Dedifferentiated amniotic fluid mesenchymal stem cell (primary cell): ENCODE measurements around the gene ZBTB5.
"Not testable (repeated sequence)": the region's sequence is repeated elsewhere in the genome, so short reads cannot be mapped to it uniquely, and the experiment has no call there.

ENCODE experiments used
- DNase-seq: peaks from one replicate; pipeline ENCODE4 v3.0.0-alpha.2; 2016; ENCODE audit errors: extremely low spot score

The ZBTB5 gene

DNA sequence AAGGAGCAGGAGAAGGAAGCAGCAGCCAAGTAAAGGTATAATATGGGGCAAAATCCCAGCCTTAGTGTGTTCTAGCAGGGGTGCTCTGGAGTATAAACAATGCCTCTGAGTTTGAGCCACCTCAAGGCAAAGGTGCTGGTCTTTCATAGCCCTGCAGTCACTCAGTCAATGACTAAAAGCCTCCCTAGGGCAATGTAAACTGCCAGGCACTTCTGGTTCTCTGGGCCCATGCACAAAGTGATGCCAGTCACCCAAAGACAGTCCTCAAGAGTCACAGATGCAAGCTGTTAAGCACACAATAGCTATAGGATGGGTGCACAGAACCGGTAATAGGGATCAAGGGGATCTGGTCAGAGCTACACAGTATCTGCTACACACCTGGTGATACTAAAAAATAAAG, 12.6 kb downstream of the ZBTB5 start:
- no peak for DNase-seq

DNA sequence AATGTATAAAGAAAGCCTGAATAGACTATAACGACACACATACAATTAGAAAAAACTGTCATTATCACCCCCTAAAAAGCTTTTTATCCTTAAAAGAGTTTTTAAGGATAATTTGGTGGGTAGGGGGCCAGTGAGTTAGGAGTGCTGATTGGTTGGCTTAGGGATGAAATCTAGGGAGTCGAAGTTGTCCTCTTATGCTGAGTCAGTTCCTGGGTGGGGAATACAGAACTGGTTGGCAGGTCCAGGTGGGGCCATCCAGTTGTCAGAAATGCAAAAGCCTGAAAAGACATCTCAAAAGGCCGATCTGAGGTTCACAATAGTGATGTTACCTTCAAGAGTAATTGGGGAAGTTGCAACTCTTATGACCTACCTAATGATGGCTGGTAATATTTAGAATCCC, 13.6 kb downstream of the ZBTB5 start:
- DNase-seq, result no peak

DNA sequence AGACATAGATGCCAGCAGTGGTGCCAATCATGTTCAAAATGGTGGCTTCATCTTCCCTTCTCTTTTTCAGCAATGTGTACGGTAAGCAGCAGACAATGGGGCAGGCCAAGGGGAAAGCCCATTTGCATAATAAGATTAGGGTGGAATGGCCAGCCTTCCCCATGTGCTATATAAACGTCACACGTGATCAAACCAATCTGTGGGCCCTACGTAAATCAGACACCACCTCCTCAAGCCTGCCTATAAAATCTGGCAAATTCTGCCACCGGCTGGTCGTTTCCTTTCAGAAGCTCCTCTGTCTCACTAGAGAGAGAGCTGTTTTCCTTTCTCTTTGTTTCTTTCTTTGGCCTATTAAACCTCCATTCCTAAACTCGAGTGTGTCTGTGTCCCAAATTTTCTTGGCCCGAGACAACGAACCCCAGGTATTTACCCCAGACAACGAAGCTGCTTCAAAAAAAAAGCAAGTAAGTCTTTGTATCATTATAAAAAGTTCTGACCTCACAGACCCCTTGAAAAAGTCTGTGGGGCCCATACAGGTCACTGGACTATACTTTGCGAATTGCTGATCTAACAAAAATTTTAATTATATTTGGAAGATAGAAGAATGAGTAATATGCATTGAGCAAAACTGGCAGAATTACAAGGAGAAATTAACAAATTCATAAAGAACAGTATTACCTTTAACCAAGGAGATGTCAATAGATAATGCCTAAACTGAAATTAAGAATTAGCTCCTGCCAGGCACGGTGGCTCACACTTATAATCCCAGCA, 15.2 kb downstream of the ZBTB5 start:
- DNase-seq, result no peak

DNA sequence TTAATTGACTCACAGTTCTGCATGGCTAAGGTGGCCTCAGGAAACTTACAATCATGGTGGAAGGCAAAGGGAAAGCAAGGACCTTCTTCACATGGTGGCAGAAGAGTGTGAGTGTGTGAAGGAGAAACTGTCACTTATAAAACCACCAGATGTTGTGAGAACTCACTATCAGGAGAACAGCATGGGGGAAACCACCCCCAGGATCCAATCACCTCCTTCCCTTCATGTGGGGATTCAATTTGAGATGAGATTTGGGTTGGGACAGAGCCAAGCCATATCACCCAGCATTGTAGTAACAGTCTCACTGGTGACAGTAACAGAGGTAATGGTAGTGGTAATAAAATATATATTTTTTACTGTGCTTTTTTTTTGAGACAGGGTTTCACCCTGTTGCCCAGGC, 18.1 kb downstream of the ZBTB5 start:
- no peak for DNase-seq

DNA sequence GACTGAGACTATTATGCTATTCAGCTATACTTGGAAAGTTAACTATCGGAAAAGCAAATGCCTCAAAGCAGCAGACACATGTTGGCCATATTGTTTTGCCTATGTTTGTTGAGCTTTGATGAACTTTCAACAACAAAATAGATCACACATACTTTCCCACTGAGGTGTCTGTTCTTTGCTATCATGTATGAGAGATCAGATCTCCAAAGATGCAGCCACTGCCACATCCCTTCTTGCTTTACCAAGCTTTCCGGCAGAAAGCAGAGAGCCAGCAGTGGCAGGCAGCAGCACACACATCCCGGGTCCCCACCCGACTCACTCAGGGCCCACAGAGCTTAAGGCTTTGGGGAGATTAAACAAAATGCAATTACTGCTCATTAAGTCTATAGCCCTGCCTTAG, 18.8 kb downstream of the ZBTB5 start:
- no peak for DNase-seq

DNA sequence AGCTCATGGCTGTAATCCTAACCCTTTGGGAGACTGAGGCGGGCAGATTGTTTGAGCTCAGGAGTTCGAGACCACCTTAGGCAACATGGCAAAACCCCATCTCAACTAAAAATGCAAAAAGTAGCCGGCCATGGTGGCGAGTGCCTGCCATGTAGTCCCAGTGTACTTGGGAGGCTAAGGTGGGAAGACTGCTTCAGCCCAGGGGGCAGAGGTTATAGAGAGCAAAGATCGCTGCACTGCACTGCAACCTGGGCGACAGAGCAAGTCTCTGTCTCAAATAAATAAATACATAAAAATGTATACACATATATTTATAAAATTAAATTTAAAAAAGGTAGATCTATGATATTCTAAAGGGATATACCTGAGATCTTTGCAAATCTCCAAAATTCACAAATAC, 19.4 kb downstream of the ZBTB5 start:
- no peak for DNase-seq

DNA sequence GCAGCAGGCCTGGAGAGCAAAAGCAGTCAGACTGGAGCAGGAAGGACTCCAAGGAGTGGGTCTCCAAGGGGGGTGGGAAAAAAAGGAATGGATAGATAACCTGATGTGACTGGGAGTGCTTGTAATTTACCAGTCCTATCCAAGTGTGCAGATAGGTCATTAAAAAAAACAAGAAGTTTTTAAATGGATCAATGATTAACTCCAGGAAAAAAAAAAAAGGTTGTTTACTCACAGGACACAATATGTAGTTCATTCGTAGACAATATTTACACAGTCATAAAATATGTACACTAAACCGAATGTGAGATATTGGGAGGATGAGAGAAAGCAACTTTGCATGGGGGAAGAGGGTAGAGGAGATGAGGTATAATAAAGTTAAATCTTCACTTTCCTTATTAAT, 20.4 kb downstream of the ZBTB5 start:
- no peak for DNase-seq

DNA sequence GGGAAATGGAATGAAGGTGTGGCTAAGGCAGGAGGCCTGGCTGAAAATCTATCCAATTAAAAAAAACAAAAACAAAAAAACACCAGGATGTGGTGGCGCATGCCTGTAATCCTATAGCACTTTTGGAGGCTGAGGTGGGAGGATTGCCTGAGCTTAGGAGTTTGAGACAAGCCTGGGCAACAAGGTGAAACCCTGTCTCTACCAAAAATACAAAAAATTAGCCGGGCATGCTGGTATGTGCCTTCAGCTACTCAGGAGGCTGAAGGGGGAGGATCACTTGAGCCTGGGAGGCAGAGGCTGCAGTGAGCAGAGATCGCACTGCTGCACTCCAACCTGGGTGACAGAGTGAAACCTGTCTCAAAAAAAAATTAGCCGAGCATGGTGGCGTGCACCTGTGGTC, 21.7 kb downstream of the ZBTB5 start:
- no peak for DNase-seq

DNA sequence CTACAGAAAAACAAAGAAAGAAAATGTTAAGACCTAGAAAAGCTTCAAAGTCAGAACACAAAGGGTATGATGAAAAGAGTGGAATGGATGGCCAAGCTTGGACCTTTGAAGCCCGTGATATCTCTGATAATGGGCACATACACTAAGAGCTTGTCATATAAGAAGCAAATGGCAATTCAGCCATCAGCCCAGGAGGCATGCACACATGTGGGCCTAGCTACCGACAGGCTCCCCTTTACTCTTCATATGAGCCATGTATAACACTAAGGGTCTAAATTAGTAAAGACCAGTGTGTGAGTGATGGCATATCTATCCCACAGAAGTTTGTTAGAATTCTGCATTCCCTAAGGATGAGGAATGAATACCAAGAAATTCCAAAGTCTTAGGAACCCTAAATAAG, 22.7 kb downstream of the ZBTB5 start:
- DNase-seq, result no peak

DNA sequence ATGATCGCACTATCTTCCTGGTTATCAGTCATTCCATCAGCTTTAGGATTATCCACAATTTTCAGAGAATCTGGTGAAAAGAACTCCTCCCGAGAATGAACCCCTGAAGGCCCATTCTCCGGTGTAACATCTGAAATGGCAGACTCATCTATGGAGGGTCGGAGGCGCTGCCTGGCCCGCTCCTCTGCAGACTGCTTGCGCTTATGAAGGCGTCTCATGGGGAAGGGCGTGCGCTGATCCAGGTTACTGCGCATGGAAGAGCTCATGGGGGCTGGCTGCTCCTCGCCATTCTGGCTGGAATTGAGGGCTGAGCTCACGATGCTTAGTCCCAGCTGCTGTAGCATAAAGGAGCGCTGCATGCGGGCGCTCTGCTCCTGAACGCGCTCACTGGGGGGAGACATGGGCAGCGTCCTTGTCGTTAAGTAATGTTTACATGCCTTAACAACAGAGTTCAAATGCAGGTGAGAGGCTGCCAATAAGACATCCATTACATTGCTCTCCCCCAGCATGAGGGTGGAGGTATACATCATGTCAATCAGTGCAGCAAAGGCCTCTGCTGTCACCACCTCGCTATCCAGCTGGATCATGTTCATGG, 23.4 kb downstream of the ZBTB5 start:
- no peak for DNase-seq

DNA sequence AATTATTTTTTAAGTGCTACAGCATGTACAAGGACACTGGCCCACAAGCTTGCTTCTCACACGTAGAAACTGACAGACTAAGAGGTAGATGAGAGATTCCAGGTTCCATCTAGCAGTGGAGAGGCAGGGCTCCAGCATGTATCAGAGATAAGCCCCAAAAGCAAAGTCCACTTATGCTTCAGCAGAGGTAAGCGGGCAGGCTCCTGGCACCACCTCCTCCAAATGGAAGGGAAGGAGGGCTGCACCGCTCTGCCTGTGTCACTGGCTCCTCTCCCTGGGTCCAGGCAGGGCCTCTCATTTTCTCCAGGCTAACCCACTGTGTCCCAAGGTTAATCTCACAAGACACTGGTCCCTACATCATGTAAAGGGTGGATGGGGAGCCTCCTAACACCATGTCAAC, 26.9 kb downstream of the ZBTB5 start:
- DNase-seq, result no peak

DNA sequence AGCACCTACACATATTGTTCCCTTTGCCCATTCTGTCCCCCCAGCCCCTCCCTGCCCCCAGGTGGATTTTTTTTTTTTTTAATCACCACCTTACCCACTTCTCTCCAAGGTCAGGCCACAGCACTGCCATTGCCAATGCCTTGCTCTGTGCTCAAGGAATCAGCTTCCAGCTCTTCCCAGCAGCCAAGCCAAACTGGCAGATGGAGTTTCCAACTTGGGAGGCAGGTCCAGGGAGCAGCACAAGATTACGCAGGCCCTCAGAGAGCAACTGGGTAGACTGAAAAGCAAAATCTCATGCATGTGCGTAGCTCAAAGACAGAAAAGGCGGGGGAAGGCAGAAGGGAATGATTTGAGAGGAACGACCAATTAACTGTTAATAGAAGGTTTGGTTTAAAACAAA, 27.6 kb downstream of the ZBTB5 start:
- no peak for DNase-seq

DNA sequence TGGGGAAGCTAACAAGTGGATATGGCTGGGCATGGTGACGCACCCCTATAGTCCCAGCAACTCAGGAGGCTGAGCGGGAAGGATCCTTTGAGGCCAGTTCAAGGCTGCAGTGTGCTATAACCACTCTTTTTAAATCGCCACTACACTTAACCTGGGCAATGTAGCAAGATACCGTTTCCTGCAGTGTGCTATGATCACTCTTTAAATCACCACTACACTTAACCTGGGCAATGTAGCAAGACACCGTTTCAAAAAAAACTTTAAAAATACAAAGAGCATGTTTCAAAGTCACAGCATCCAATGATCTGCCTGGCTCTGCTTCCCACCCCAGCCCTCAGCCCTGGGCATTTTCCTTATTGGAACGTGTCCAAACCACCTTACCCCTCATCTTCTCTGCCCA, 28.2 kb downstream of the ZBTB5 start:
- no peak for DNase-seq

DNA sequence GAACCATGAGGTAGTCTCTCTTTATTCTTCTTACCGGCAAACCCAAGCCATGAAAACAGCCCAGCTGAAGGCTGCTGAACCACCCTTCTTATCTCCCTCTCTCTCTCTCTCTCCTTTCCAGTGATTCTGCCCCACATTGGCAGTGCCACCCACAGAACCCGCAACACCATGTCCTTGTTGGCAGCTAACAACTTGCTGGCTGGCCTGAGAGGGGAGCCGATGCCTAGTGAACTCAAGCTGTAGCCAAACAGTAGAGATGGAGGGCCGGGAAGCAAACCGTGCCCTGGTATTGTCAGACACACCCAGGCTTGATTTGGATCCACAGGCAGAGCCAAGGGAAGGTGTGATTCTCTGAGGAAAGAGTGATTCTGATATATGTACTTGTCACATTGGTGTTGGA, 28.7 kb downstream of the ZBTB5 start:
- no peak for DNase-seq

DNA sequence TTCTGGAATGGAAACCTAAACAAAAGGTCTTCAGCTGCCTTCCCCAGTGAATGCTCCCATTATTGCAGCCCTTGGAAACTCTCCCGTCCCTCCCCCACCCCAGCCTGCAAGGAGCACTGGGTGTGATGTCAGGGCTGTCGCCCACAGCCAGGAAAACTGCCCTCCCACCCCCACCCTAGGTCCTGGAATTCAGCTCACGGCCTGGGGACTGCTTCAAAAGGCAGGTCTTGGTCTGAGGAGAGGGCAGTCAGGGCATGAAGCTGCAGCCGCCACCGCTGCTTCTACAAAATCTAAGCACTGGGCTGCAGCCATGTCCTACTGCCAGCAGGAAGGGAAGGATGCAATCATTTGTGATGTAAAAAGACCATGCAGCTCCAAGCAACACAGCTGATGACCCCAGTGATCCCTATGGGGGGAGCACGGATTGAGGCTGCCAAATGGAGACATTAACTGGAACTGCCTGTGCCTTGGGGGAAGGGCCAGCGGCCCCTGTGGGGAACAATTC, 31.3 kb downstream of the ZBTB5 start:
- no peak for DNase-seq

DNA sequence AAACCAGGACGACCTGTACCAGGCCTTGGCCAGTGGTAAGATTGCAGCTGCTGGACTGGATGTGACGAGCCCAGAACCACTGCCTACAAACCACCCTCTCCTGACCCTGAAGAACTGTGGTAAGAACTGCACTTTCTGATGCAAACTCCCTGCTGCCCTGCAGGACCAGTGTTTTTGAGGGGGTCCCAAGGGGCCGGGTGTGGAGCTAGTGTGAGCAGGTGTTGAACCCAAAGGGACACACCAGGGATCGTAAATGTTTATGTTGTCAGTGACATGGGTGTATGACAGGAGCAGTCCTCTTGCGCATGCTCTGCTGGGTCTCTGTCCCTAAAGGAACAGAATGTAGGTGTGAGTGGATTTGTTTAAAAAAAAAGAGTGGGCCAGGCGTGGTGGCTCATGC, 33.2 kb downstream of the ZBTB5 start:
- no peak for DNase-seq

DNA sequence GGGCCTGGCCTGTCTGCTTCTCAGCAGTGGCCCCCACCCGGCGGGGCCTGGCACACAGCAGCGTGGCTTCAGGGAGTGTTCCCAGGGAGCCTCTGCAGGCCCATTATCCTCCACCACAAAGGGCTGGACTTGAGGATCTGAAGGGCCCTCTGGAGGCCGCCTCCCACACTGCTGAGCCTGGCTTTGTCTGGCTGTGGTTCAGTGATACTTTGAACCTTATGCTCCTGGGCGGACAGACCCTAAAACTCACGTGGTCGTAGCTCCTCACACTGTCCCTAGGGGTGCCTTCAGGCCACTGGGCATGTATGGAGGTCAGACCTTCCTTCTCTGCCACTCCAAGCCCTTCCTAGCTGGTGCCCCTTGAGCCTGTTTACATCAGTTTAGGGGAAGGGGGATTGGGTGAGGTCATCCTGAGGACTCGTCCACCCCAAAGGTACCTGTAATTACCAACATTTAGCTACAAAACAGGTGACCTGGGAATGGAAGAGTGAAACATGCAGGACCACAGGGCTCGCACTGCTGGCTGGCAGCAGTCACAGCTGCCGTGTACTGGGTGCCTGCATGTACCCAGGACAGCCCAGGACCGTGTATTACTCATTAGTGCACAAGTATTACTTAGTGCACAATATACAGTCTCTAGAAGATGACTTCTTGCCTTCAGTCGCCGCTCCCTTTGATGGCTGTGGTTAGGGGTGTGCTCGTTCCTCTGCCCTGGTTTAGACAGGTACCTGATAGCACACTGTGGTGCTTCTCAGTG, 34.2 kb downstream of the ZBTB5 start:
- no peak for DNase-seq

DNA sequence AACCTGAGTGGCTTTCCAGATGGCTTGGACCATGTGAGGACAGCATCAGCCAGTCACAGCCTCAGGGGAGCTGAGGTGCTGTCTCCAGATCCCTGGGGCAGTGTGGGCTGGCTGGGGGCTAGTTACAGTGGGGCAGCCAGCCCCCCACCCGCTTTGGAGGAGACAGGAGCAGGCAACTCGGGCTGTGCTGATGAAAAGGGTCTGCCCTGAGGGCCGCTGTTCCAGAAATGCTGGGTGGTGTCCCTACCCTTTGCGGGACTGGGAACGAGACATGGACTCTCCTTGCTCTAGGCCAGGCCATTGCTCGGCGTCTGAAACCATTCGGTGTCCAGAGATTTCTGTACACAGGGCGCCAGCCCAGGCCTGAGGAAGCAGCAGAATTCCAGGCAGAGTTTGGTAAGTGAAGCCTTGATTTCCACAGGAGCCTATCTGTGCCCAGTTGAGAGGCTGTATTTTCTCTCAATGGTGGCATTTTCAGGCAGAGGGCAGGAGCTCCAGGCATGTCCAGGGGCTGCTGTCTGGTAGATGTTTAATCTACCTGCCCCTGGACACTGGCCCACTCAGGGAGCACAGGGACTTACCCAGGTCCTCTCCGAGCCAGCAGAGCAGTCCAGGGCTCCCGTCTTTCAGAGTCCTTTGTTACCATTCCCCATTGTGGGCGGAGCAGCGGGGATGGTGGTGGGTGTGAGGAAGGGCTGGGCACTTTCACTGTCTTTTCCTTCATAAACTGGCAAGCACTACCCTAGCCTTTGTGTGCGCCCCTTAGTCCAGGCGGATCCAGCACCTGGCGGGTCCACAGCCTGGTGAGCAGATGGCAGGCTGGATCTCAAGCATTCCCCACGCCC, 35.6 kb downstream of the ZBTB5 start:
- no peak for DNase-seq

DNA sequence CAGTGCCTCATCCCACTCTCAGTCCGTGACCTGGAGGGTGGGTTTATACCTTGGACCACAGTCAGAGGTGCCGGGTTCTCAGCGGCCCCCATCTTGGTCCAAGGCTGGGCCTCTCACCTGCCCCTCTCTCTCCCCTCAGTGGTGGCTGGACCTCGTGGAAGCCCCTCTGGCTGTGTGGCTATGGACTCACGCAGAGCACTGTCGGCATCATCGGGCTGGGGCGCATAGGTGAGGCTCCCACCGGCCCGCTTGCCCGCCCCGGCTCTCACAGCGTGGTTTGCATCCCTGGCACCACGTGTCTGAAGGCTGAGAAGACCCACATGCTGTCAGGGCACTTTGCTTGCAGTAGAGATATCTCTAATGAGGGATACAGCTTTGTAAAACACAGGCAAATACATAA, 36.9 kb downstream of the ZBTB5 start:
- no peak for DNase-seq

DNA sequence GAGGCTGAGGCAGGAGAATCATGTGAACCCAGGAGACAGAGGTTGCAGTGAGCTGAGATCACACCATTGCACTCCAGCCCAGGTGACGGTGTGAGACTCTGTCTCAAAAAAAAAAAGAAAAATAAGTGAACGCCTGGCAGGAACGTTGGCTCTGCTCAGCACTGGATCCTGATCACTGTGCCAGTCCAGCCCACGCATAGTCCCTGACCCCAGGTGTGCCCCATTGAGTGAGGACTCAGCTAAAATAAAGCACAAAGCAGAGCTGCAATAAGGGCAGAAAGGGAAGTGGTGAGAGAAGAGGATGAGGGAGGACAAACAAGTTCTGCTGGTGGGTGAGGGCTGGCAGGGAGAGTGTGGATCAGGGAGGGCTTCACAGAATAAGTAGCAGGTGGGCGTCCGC, 38.4 kb downstream of the ZBTB5 start:
- DNase-seq, result no peak

DNA sequence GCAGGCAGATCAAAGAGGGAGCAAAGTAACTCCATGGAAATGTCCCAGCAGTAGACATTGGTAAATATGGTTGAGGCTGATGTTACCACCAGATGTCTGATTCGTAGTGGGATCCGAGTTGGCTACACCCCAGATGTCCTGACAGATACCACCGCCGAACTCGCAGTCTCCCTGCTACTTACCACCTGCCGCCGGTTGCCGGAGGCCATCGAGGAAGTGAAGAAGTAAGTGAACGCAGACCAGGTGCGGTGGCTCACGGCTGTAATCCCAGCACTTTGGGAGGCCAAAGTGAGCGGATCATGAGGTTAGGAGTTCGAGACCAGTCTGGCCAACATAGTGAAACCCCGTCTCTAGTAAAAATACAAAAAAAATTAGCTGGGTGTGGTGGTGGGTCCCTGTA, 38.8 kb downstream of the ZBTB5 start:
- not testable (repeated sequence) for DNase-seq

DNA sequence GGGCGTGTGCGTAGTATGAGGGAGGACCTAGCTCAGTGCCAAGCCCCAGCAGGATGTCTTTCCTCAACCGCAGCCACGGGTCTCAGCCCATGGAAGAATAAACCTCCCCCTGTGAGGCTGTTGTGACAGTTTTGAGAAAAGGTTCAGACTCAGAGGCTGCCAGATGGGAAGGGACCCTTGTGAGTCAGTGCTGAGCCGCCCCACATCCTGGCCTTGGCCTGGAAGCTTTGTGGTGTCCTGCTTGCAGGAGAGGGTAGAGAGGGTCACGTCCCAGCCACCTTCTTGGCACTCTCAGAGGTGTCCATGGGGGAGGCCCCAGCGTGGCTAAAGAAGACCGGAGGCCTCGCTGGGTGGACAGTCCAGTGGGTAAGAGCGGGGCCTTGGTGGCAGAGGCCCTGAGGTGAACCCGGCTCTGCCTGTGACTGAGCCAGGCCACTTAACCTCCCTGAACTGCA, 39.9 kb downstream of the ZBTB5 start:
- no peak for DNase-seq
